Activated naive CD4-positive, alpha-beta T cell treated with anti-CD3 and anti-CD28 coated beads, Interleukin-2, amount 50 U/mL, for 24 hours (primary cell): ENCODE data around the gene AHCYL2.
"Not testable (repeated sequence)": the region's sequence is repeated elsewhere in the genome, so short reads cannot be mapped to it uniquely, and the experiment has no call there.

Experiments used
- H3K27ac Mint-ChIP-seq: one replicate; pipeline ENCODE4 v1.8.0; 2021; ENCODE audit warnings: mild to moderate bottlenecking, mixed read lengths
- H3K27me3 Mint-ChIP-seq: one replicate; pipeline ENCODE4 v1.8.0; 2021; ENCODE audit warnings: mixed read lengths
- H3K36me3 Mint-ChIP-seq: one replicate; pipeline ENCODE4 v1.8.0; 2021; ENCODE audit warnings: mixed read lengths
- H3K4me1 Mint-ChIP-seq: one replicate; pipeline ENCODE4 v1.8.0; 2021; ENCODE audit warnings: mixed read lengths
- H3K4me3 Mint-ChIP-seq: one replicate; pipeline ENCODE4 v1.8.0; 2021; ENCODE audit warnings: mild to moderate bottlenecking, mixed read lengths
- H3K9me3 Mint-ChIP-seq: one replicate; pipeline ENCODE4 v1.8.0; 2021; ENCODE audit warnings: mixed read lengths

AHCYL2 gene

DNA sequence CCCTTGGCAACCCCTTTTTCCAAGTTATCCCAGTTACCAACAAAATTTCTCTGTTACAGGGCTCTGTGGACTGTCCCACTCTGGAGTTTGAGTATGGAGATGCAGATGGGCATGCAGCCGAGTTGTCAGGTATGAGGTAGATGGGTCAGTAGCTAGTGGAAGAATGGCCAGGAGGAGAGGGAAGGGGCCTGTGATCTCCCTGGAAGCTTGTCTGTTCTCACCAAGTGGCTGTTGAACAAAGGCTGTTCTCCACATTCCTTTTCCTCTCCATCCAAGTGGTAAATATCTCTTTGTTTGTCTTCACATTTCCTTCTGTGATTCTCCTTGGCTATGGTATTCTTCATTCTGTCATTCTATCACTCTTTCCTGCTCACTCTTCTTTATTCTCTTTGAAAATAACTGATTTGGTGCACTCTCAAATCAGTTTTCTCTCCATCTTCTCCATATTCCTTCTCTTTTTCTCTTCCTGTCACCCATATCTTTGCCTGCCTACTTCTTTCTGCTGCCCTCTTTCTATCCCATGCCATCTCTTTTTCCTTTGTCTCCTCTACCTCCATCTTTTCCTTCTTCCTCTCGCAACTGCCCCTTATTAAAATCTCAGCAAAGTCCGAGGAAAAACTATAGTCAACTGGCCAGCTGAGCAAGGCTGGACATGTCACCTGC lies 215.3 kb downstream of the AHCYL2 start:
- Mint-ChIP-seq H3K36me3 (peaks cover 26% of the 10 kb centered on the region), H3K9me3 (no peaks in the 10 kb centered on the region), H3K27ac (peak overlapping the region; percentile 91), H3K4me1 (peaks cover 31% of the 10 kb centered on the region), H3K4me3 (peak overlapping the region; percentile 71), H3K27me3 (peaks cover 4% of the 10 kb centered on the region)

GRCh38 chr7:129443612-129444011 lies 218.8 kb downstream of the AHCYL2 start:
- peaks cover 27% of the 10 kb centered on the region for H3K36me3 Mint-ChIP-seq
- H3K27ac Mint-ChIP-seq = no peak overlapping the region

GRCh38 chr7:129444776-129445175 lies 219.9 kb downstream of the AHCYL2 start:
- not testable (repeated sequence) for H3K9me3 Mint-ChIP-seq, H3K27ac Mint-ChIP-seq, H3K4me1 Mint-ChIP-seq, H3K27me3 Mint-ChIP-seq, H3K4me3 Mint-ChIP-seq
- peaks cover 36% of the 10 kb centered on the region for H3K36me3 Mint-ChIP-seq

More at GRCh38 chr7:129443612-129444011, 218.8 kb downstream of the AHCYL2 start:
- Mint-ChIP-seq H3K9me3 (no peaks in the 10 kb centered on the region), H3K27me3 (no peaks in the 10 kb centered on the region), H3K4me3 (no peak overlapping the region), H3K4me1 (peaks cover 20% of the 10 kb centered on the region)

GRCh38 chr7:129446925-129447324 lies 222.1 kb downstream of the AHCYL2 start:
- not testable (repeated sequence) for H3K4me1 Mint-ChIP-seq, H3K27me3 Mint-ChIP-seq, H3K4me3 Mint-ChIP-seq, H3K9me3 Mint-ChIP-seq, H3K27ac Mint-ChIP-seq
- peaks cover 42% of the 10 kb centered on the region for H3K36me3 Mint-ChIP-seq

- not testable (repeated sequence) for H3K4me1 Mint-ChIP-seq, H3K4me3 Mint-ChIP-seq, H3K9me3 Mint-ChIP-seq, H3K27me3 Mint-ChIP-seq, H3K27ac Mint-ChIP-seq
- peaks cover 44% of the 10 kb centered on the region for H3K36me3 Mint-ChIP-seq
Observed at GRCh38 chr7:129447445-129447844, 222.6 kb downstream of the AHCYL2 start.

- H3K4me1 Mint-ChIP-seq, H3K9me3 Mint-ChIP-seq, H3K27ac Mint-ChIP-seq, H3K4me3 Mint-ChIP-seq, H3K27me3 Mint-ChIP-seq: not testable (repeated sequence)
- peaks cover 46% of the 10 kb centered on the region for H3K36me3 Mint-ChIP-seq
Observed at GRCh38 chr7:129448608-129449007, 223.8 kb downstream of the AHCYL2 start.

- Mint-ChIP-seq H3K27me3 (no peaks in the 10 kb centered on the region), H3K4me1 (no peaks in the 10 kb centered on the region), H3K27ac (peak overlapping the region; percentile 31), H3K9me3 (no peaks in the 10 kb centered on the region), H3K4me3 (no peak overlapping the region), H3K36me3 (peaks cover 45% of the 10 kb centered on the region)
Observed at GRCh38 chr7:129450295-129450694, 225.5 kb downstream of the AHCYL2 start.

- Mint-ChIP-seq H3K27me3 (no peaks in the 10 kb centered on the region), H3K27ac (no peak overlapping the region), H3K4me1 (no peaks in the 10 kb centered on the region)
Observed at GRCh38 chr7:129452589-129453231, 227.9 kb downstream of the AHCYL2 start.

DNA sequence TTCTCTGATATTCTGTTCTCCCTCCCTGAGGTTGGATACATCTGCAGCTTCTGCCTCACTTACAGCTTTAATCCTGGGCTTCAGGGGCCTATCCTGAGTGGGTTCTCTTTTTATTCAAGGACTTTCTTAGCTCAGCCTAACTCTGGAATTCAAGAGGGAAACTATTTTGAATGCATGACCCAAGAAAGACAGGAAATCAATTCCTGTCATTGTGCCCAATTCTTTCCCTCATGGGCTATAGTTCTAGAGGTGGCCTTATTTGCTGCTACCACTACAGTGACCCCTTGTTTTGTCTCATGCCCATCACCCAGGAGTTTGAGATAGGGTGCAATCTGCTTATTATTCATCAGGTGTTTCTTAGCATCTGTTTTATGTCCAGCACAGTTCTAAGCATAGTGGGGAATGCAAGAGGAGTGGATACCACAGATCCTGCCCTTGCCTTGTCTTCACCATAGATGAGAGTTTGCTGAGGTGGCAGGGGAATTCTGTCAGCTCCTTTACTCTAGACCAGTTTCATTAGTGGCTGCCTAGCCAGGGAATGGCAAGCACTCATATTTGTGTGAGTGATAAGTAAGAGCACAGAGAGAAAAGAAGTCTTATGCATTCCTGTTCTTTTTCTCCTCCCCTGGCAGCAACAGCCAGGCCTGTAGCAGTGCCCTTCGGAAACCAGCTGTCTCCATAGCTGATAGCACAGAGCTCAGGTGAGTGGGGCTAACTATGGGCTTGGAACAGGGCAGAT lies 228.8 kb downstream of the AHCYL2 start:
- H3K27ac Mint-ChIP-seq = no peak overlapping the region
- H3K4me3 Mint-ChIP-seq = no peak overlapping the region
- no peaks in the 10 kb centered on the region for H3K27me3 Mint-ChIP-seq
- H3K4me1 Mint-ChIP-seq = no peaks in the 10 kb centered on the region
- peaks cover 34% of the 10 kb centered on the region for H3K36me3 Mint-ChIP-seq
- no peaks in the 10 kb centered on the region for H3K9me3 Mint-ChIP-seq

More at GRCh38 chr7:129452589-129453231, 227.9 kb downstream of the AHCYL2 start:
- Mint-ChIP-seq H3K4me3 (no peak overlapping the region), H3K36me3 (peaks cover 40% of the 10 kb centered on the region), H3K9me3 (no peaks in the 10 kb centered on the region)

DNA sequence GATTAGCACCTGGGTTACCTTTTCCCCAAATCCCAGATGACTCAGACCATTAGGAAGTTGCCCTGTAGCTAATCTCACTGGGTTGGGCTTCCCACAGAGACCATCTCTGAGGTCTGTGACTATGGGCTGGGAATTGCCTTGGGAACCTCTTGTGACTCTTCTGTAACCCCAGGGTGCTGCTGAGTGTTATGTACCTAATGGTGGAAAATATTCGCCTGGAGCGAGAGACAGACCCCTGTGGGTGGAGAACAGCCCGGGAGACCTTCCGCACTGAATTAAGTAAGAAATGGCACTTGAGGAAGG lies 229.4 kb downstream of the AHCYL2 start:
- Mint-ChIP-seq H3K36me3 (peaks cover 29% of the 10 kb centered on the region), H3K9me3 (no peaks in the 10 kb centered on the region), H3K4me3 (no peak overlapping the region), H3K27me3 (no peaks in the 10 kb centered on the region), H3K4me1 (no peaks in the 10 kb centered on the region), H3K27ac (no peak overlapping the region)

- H3K36me3 Mint-ChIP-seq = peaks cover 16% of the 10 kb centered on the region
- H3K9me3 Mint-ChIP-seq = no peaks in the 10 kb centered on the region
- no peak overlapping the region for H3K27ac Mint-ChIP-seq
- no peaks in the 10 kb centered on the region for H3K4me1 Mint-ChIP-seq
- H3K4me3 Mint-ChIP-seq = no peak overlapping the region
- no peaks in the 10 kb centered on the region for H3K27me3 Mint-ChIP-seq
Observed at GRCh38 chr7:129456421-129456820, 231.6 kb downstream of the AHCYL2 start.

GRCh38 chr7:129457101-129457500 lies 232.3 kb downstream of the AHCYL2 start:
- Mint-ChIP-seq H3K9me3 (no peaks in the 10 kb centered on the region), H3K27me3 (no peaks in the 10 kb centered on the region), H3K4me3 (no peak overlapping the region), H3K27ac (no peak overlapping the region), H3K4me1 (no peaks in the 10 kb centered on the region), H3K36me3 (peaks cover 10% of the 10 kb centered on the region)

DNA sequence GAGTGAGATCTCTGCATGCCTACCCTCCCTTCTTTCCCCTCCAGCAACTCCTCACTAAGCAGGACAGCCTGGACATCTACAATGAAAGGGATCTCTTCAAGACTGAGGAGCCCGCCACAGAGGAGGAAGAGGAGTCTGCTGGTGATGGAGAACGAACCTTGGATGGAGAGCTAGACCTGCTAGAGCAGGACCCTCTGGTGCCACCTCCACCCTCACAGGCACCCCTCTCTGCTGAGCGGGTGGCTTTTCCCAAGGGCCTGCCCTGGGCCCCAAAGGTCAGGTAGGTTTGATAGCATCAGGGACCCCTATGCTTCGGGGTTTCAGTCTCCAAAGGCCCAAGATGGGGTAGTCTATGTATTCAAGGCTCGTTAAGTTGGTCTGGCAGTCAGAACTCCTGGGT lies 233.3 kb downstream of the AHCYL2 start:
- Mint-ChIP-seq H3K4me1 (no peaks in the 10 kb centered on the region), H3K4me3 (no peak overlapping the region), H3K27me3 (no peaks in the 10 kb centered on the region)

GRCh38 chr7:129461809-129462208 lies 237.0 kb downstream of the AHCYL2 start:
- no peaks in the 10 kb centered on the region for H3K27me3 Mint-ChIP-seq
- H3K9me3 Mint-ChIP-seq = no peaks in the 10 kb centered on the region
- no peak overlapping the region for H3K27ac Mint-ChIP-seq
- H3K36me3 Mint-ChIP-seq = peaks cover 3% of the 10 kb centered on the region
- no peaks in the 10 kb centered on the region for H3K4me1 Mint-ChIP-seq
- H3K4me3 Mint-ChIP-seq = no peak overlapping the region

More for the DNA sequence above, 233.3 kb downstream of the AHCYL2 start:
- H3K9me3 Mint-ChIP-seq = no peaks in the 10 kb centered on the region
- no peak overlapping the region for H3K27ac Mint-ChIP-seq
- H3K36me3 Mint-ChIP-seq = peaks cover 8% of the 10 kb centered on the region

- Mint-ChIP-seq H3K27me3 (no peaks in the 10 kb centered on the region), H3K27ac (no peak overlapping the region), H3K4me1 (no peaks in the 10 kb centered on the region), H3K9me3 (no peaks in the 10 kb centered on the region), H3K4me3 (no peak overlapping the region), H3K36me3 (peaks cover 5% of the 10 kb centered on the region)
Observed at GRCh38 chr7:129462420-129462819, 237.6 kb downstream of the AHCYL2 start.

DNA sequence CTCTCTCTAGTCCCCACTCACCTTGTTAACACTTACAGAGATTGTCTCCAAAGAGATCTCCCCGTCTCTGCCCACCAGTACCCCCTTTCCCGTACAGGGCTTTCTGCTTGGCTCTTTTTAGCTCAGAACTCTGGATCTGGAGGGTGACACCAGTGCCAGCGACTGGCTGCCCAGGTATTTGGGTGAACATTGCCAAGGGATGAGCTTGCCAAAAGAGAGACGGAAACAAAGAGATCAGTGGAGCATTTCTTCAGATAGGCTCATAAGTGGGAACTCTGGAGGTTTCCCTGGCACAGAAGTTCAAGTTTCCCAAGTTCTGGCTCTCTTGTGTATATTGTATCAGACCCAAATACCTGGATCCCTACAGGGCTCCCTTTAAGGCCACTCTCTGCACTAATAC lies 239.4 kb downstream of the AHCYL2 start:
- H3K4me3 Mint-ChIP-seq = no peak overlapping the region
- no peaks in the 10 kb centered on the region for H3K27me3 Mint-ChIP-seq
- H3K4me1 Mint-ChIP-seq = no peaks in the 10 kb centered on the region
- peaks cover 5% of the 10 kb centered on the region for H3K36me3 Mint-ChIP-seq
- no peak overlapping the region for H3K27ac Mint-ChIP-seq
- H3K9me3 Mint-ChIP-seq = no peaks in the 10 kb centered on the region
